Natural killer cell (primary cell): ENCODE measurements around the gene TMEM117. TPM values are rescaled to one million over a fixed set of nuclear protein-coding genes. Genes with fewer than 3 reads are reported as not detected.
"Not testable (repeated sequence)": the region's sequence is repeated elsewhere in the genome, so short reads cannot be mapped to it uniquely, and the experiment has no call there.

ENCODE experiments used
- ATAC-seq, 3 donors: fragments of 150-1000 bp in 2 of 3; fragments of 200-7000 bp in 1 of 3; cut with Tn5 transposase; 1 replicate in 1 of 3; 2 replicates in 2 of 3; pipeline ENCODE4 v1.10.0; 2021; ENCODE audit warnings: mild to moderate bottlenecking in 2 of 3, moderate library complexity in 2 of 3
- DNase-seq, 2 donors: peaks; one replicate each; pipeline versions ENCODE4 v3.0.0 to v3.0.0-alpha.2; 2013 to 2021; ENCODE audit warnings: mixed read lengths in 1 of 2
- H3K27ac ChIP-seq: one replicate; pipeline ENCODE4 v1.5.1; 2013; ENCODE audit warnings: mild to moderate bottlenecking, low read length
- H3K27me3 ChIP-seq: one replicate; pipeline ENCODE4 v1.6.1; 2013; ENCODE audit warnings: low read length; ENCODE audit not compliant: control insufficient read depth, insufficient read depth
- H3K36me3 ChIP-seq: one replicate; pipeline ENCODE4 v1.6.1; 2013; ENCODE audit warnings: low read length; ENCODE audit not compliant: control insufficient read depth, insufficient read depth
- H3K4me1 ChIP-seq: one replicate; pipeline ENCODE4 v1.6.1; 2013; ENCODE audit warnings: low read length; ENCODE audit not compliant: control insufficient read depth, insufficient read depth
- H3K4me3 ChIP-seq: one replicate; pipeline ENCODE4 v1.5.1; 2013; ENCODE audit warnings: low read length
- H3K9me3 ChIP-seq: one replicate; pipeline ENCODE4 v1.6.1; 2013; ENCODE audit warnings: low read length; ENCODE audit not compliant: control insufficient read depth, insufficient read depth
- H3K27ac Mint-ChIP-seq, 2 donors: one replicate each; pipeline ENCODE4 v1.8.0; 2022; ENCODE audit warnings: mild to moderate bottlenecking in 2 of 2, mixed read lengths in 2 of 2, moderate library complexity in 1 of 2
- H3K27me3 Mint-ChIP-seq, 2 donors: one replicate each; pipeline ENCODE4 v1.8.0; 2022; ENCODE audit warnings: low read depth in 2 of 2, mixed read lengths in 2 of 2
- H3K36me3 Mint-ChIP-seq: one replicate; pipeline ENCODE4 v1.8.0; 2022; ENCODE audit warnings: mixed read lengths
- H3K4me1 Mint-ChIP-seq, 2 donors: one replicate each; pipeline ENCODE4 v1.8.0; 2022; ENCODE audit warnings: mixed read lengths in 2 of 2
- H3K4me3 Mint-ChIP-seq: one replicate; pipeline ENCODE4 v1.8.0; 2022; ENCODE audit warnings: mild to moderate bottlenecking, moderate library complexity, mixed read lengths
- H3K9me3 Mint-ChIP-seq, 2 donors: one replicate each; pipeline ENCODE4 v1.8.0; 2022; ENCODE audit warnings: mixed read lengths in 2 of 2
- WGBS: methylation state at CpG from one replicate; pipeline ENCODE4 v1.1.7; 2013; ENCODE audit warnings: missing lambda C conversion rate; ENCODE audit not compliant: insufficient coverage; 5-methylcytosine and 5-hydroxymethylcytosine counted together
- intact Hi-C: fragments of 100-400 bp; cut with micrococcal nuclease; formaldehyde crosslinking; loops from one replicate; pipeline ENCODE4 v1.14.2; 2022
- total RNA-seq, 4 donors: library from RNA; stranded (reverse); fragments of 120-200 nt in 1 of 4; gene quantifications; one replicate each; pipeline versions ENCODE4 v1.2.3 to v1.2.4, GENCODE V29; 2013 to 2022
- TF ChIP-seq, protein P1 (sequence below): fragments of 200-600 bp; IDR thresholded peaks from one replicate; pipeline ENCODE4 v1.8.0; 2022; ENCODE audit warnings: antibody characterized with exemption

TMEM117 gene
- total RNA-seq, 3 donors from 2014 or later (not counting 1 experiment from before 2014, with no cell fraction given), result 7.1 to 8.1 (median 7.9) TPM

DNA sequence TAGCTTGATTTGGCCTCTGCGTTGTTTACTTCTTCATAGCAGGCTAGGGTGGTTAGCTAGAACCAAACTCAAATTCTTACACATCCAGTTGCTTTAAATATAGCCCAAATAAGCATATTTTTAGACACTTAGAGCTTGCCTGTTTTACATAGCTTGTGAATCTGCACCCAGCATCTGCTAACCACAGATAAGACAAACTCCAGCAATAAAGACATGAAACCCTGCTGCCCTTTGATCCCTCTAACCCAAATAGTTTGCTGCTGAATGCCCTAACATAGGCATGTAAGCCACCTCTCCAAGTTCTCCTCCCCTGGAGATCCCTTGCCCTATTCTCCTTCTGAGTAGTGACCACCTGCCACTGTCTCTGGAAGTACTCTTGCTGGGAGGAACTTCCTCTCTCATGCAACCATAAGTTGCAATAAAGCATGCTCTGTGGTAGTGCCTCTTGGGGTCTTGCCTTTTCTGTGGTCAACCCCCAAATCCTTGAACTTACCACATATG is 185.6 kb downstream of the TMEM117 start:
- Mint-ChIP-seq H3K27me3 (no peaks in the 10 kb centered on the region), H3K4me3 (no peak overlapping the region), H3K27ac (no peak overlapping the region), H3K36me3 (no peaks in the 10 kb centered on the region), H3K4me1 (peaks cover 9% of the 10 kb centered on the region in 2 donors), H3K9me3 (no peaks in the 10 kb centered on the region)
- H3K9me3 ChIP-seq, result no peaks in the 10 kb centered on the region
- no peaks in the 10 kb centered on the region for H3K27me3 ChIP-seq
- no peaks in the 10 kb centered on the region for H3K36me3 ChIP-seq
- no peak for ATAC-seq
- H3K4me1 ChIP-seq, result no peaks in the 10 kb centered on the region
- no peak overlapping the region for H3K27ac ChIP-seq
- intact Hi-C loops, result no loop called here
- no peak for DNase-seq
- H3K4me3 ChIP-seq, result no peak overlapping the region
- TF ChIP-seq, protein P1, sequence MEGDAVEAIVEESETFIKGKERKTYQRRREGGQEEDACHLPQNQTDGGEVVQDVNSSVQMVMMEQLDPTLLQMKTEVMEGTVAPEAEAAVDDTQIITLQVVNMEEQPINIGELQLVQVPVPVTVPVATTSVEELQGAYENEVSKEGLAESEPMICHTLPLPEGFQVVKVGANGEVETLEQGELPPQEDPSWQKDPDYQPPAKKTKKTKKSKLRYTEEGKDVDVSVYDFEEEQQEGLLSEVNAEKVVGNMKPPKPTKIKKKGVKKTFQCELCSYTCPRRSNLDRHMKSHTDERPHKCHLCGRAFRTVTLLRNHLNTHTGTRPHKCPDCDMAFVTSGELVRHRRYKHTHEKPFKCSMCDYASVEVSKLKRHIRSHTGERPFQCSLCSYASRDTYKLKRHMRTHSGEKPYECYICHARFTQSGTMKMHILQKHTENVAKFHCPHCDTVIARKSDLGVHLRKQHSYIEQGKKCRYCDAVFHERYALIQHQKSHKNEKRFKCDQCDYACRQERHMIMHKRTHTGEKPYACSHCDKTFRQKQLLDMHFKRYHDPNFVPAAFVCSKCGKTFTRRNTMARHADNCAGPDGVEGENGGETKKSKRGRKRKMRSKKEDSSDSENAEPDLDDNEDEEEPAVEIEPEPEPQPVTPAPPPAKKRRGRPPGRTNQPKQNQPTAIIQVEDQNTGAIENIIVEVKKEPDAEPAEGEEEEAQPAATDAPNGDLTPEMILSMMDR, result no peak
- WGBS, result 100% methylated on average over 1 of the region's 1 CpG

DNA sequence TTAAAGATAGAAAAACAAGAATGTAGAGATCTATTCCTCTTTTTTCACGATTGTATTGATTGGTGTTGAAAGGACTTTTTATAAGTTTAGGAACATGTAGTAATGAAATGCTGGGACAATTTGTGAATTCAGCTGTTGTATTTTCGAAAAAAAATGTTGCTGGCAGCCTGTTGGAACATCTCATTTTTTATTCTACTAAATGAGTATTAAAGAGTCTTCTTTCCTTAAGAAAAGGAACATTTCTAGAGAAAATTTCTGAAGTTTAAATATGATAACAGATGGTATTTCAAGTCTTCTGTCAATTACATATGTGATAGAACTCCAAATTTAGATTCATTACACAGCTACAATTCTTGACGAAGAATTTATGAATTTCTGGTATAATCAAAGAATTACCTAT is 189.6 kb downstream of the TMEM117 start:
- no peak overlapping the region for H3K27ac Mint-ChIP-seq
- WGBS, result no CpG with 5 or more reads among the region's 3 CpGs
- no peak overlapping the region for H3K4me3 ChIP-seq
- H3K4me3 Mint-ChIP-seq, result no peak overlapping the region
- TF ChIP-seq, protein P1, result no peak
- H3K27ac ChIP-seq, result no peak overlapping the region
- no peaks in the 10 kb centered on the region for H3K4me1 ChIP-seq
- no peaks in the 10 kb centered on the region for H3K9me3 ChIP-seq
- H3K27me3 Mint-ChIP-seq, result no peaks in the 10 kb centered on the region
- no peak for ATAC-seq
- no peaks in the 10 kb centered on the region for H3K36me3 Mint-ChIP-seq
- no peak for DNase-seq
- no peaks in the 10 kb centered on the region for H3K36me3 ChIP-seq
- H3K9me3 Mint-ChIP-seq, result no peaks in the 10 kb centered on the region
- H3K27me3 ChIP-seq, result no peaks in the 10 kb centered on the region
- intact Hi-C loops, result no loop called here
- peaks cover 9% of the 10 kb centered on the region in 2 donors for H3K4me1 Mint-ChIP-seq

DNA sequence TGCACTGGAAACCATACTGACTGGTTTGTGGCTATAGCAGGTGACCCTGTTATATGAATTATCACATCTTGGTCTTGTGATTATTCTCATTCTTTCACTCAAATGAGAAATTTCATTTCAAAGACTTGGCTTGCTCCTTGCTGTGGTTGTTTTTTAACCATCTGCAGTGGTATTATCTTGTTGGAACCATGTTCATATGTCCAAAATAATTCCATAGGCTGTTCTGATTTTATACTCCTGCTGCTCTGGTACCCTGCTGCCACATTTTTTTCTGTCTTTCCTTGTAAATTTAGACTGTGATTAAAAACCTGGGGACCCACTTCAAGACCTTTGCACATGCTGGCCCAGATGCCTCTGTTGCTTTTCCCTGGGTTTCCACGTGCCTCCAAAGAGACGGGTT is 190.2 kb downstream of the TMEM117 start:
- Mint-ChIP-seq H3K27me3 (no peaks in the 10 kb centered on the region), H3K36me3 (no peaks in the 10 kb centered on the region), H3K9me3 (no peaks in the 10 kb centered on the region), H3K4me3 (no peak overlapping the region), H3K4me1 (peaks cover 8% of the 10 kb centered on the region in 2 donors), H3K27ac (no peak overlapping the region)
- intact Hi-C loops, result no loop called here
- H3K36me3 ChIP-seq, result no peaks in the 10 kb centered on the region
- H3K4me1 ChIP-seq, result no peaks in the 10 kb centered on the region
- no peaks in the 10 kb centered on the region for H3K27me3 ChIP-seq
- WGBS, result 100% methylated on average over 2 of the region's 2 CpGs
- TF ChIP-seq, protein P1, result no peak
- DNase-seq (no peak), ATAC-seq (no peak)
- H3K9me3 ChIP-seq, result no peaks in the 10 kb centered on the region
- no peak overlapping the region for H3K4me3 ChIP-seq
- H3K27ac ChIP-seq, result no peak overlapping the region

DNA sequence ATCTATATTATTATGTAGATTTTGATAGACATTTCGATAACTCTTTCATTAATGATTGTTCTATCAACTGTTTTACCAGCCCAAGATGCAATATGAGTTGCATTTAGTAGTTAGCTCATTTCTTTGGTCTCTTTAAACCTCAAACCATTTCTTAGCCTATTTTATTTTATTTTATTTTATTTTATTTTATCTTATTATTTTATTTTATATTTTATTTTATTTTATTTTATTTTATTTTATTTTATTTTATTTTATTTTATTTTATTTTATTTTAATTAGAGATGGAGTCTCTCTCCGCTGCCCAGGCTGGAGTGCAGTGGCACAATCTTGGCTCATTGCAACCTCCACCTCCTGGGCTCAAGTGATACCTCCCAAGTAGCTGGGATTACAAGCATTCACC is 191.0 kb downstream of the TMEM117 start:
- H3K9me3 ChIP-seq, H3K27ac ChIP-seq, ATAC-seq, H3K9me3 Mint-ChIP-seq, H3K27me3 Mint-ChIP-seq, intact Hi-C loops, H3K4me3 Mint-ChIP-seq, H3K36me3 Mint-ChIP-seq, H3K4me1 ChIP-seq, H3K36me3 ChIP-seq, H3K4me1 Mint-ChIP-seq, H3K27ac Mint-ChIP-seq, H3K4me3 ChIP-seq, H3K27me3 ChIP-seq, DNase-seq: not testable (repeated sequence)
- whole genome bisulfite sequencing, result no CpG with 5 or more reads among the region's 2 CpGs
